ENCODE data around the gene HIPK2. TPM values are rescaled to one million over a fixed set of nuclear protein-coding genes. Genes with fewer than 3 reads are reported as not detected.

HIPK2 gene
- polyA plus RNA-seq, 2 of the 4 experiments (the other 2 are of a cell fraction), result 11.3 to 12.1 TPM

GRCh38 chr7:139703487-139704307 is 74.1 kb downstream of the HIPK2 start:
- Histone ChIP-seq H3K9me3 (no peaks in the 10 kb centered on the region), H3K4me2 (no peak overlapping the region), H3K27ac (peak overlapping the region in 1 of 2 experiments; percentile 48; a peak in 2 of 6 replicates), H3K4me3 (no peak overlapping the region), H3K4me1 (peaks cover 16% of the 10 kb centered on the region; the same call in 2 of the 3 replicates)
- WGBS (ENCODE audit: missing lambda C conversion rate), result 67% methylated on average over 5 of the region's 5 CpGs
- ChIA-PET CTCF (no interaction called here), POLR2A (no interaction called here)
- FAIRE-seq (no peak), DNase-seq (ENCODE audit: low read depth in 1 of 2, low spot score in 1 of 2) (no peak), ATAC-seq (peak in 1 of 2 experiments; percentile 26; a peak in 1 of 6 replicates)
- no peak for TF ChIP-seq HOXA7 (CRISPR knock-in tag; IDR thresholded peaks at IDR 0.05)
- TF ChIP-seq CEBPB (IDR thresholded peaks at IDR 0.05), result no peak

GRCh38 chr7:139702811-139703486 is 74.8 kb downstream of the HIPK2 start:
- H3K4me1 ChIP-seq, result peaks cover 16% of the 10 kb centered on the region; the same call in 2 of the 3 replicates
- ATAC-seq (no peak), DNase-seq (ENCODE audit: low read depth in 1 of 2, low spot score in 1 of 2) (no peak), FAIRE-seq (no peak)
- no peak overlapping the region for H3K4me2 ChIP-seq
- CTCF ChIA-PET, result interaction anchor here (0.6 kb wide), 2 partner anchors 104 to 298 kb away, joined by 3 to 4 read pairs; no protein-coding TSS in a partner anchor
- H3K27ac ChIP-seq, result peak overlapping the region in 1 of 2 experiments; percentile 56; a peak in 4 of 6 replicates
- POLR2A ChIA-PET, result interaction anchor here (1.0 kb wide), 1 partner anchor 65 kb away, joined by 3 read pairs; no protein-coding TSS in a partner anchor
- H3K4me3 ChIP-seq, result no peak overlapping the region
- no peak for TF ChIP-seq RFX5 (IDR thresholded peaks at IDR 0.05)
- TF ChIP-seq MAFK (IDR thresholded peaks at IDR 0.05; ENCODE audit: partially characterized antibody), result no peak
- no peak for TF ChIP-seq RCOR1 (IDR thresholded peaks at IDR 0.05; ENCODE audit: low read depth, low read length)
- TF ChIP-seq HDAC2 (IDR thresholded peaks at IDR 0.05), result no peak
- TF ChIP-seq NR3C1 (IDR thresholded peaks at IDR 0.05), result no peak
- TF ChIP-seq GATA3 (IDR thresholded peaks at IDR 0.05; ENCODE audit: borderline replicate concordance), result no peak
- no peak for TF ChIP-seq HES2 (IDR thresholded peaks at IDR 0.05)
- no peak for TF ChIP-seq CEBPB (IDR thresholded peaks at IDR 0.05)
- no peak for TF ChIP-seq CHD2 (IDR thresholded peaks at IDR 0.05; ENCODE audit: low read length, partially characterized antibody)
- TF ChIP-seq TFCP2L1 (CRISPR knock-in tag; IDR thresholded peaks at IDR 0.05), result no peak
- no peak for TF ChIP-seq CHD4 (IDR thresholded peaks at IDR 0.05; ENCODE audit: borderline replicate concordance)
- no peak for TF ChIP-seq PHF8 (IDR thresholded peaks at IDR 0.05; ENCODE audit: borderline replicate concordance, low read depth)
- no peak for TF ChIP-seq FOSL2 (IDR thresholded peaks at IDR 0.05)
- no peak for TF ChIP-seq FOSL2 (CRISPR knock-in tag; IDR thresholded peaks at IDR 0.05)
- no peak for TF ChIP-seq HEYL (CRISPR knock-in tag; IDR thresholded peaks at IDR 0.05)
- no peak for TF ChIP-seq KDM1A (IDR thresholded peaks at IDR 0.05; ENCODE audit: low read depth)
- TF ChIP-seq MAX (IDR thresholded peaks at IDR 0.05), result no peak
- TF ChIP-seq, protein P1, sequence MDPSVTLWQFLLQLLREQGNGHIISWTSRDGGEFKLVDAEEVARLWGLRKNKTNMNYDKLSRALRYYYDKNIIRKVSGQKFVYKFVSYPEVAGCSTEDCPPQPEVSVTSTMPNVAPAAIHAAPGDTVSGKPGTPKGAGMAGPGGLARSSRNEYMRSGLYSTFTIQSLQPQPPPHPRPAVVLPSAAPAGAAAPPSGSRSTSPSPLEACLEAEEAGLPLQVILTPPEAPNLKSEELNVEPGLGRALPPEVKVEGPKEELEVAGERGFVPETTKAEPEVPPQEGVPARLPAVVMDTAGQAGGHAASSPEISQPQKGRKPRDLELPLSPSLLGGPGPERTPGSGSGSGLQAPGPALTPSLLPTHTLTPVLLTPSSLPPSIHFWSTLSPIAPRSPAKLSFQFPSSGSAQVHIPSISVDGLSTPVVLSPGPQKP (IDR thresholded peaks at IDR 0.05; ENCODE audit: low read depth, low read length), result no peak
- TF ChIP-seq CBX8 (IDR thresholded peaks at IDR 0.05), result no peak
- 72% methylated on average over 10 of the region's 10 CpGs for WGBS (ENCODE audit: missing lambda C conversion rate)
- H3K9me3 ChIP-seq, result no peaks in the 10 kb centered on the region

DNA sequence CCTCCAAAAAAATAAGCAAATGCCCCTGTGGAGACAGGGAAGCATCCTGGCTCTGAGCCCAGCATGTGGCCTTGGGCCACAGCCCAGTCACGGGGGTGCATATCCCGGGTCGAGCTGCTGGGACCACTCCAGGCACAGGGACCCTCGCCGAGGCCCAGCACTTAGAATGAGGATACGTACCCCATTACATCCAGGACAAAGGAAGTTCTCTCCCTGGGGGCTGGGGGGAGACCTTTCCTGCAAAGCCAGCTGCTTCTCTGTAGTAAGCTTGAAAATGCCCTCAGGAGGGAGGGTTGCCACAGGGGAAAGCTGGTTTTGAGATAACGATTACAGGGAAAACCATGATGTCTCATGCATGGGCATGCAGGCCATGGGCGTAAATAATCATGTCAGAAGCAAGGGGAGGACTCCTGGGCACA is 75.5 kb downstream of the HIPK2 start:
- Histone ChIP-seq H3K4me2 (no peak overlapping the region), H3K4me1 (peaks cover 17% of the 10 kb centered on the region; the same call in 2 of the 3 replicates), H3K9me3 (no peaks in the 10 kb centered on the region), H3K4me3 (no peak overlapping the region), H3K27ac (peak overlapping the region in 1 of 2 experiments; percentile 56; a peak in 4 of 6 replicates)
- WGBS (ENCODE audit: missing lambda C conversion rate), result 72% methylated on average over 7 of the region's 8 CpGs
- ChIA-PET POLR2A (interaction anchor here (1.0 to 1.3 kb wide), 2 partner anchors 14 to 66 kb away, joined by 3 read pairs; no protein-coding TSS in a partner anchor), CTCF (interaction anchor here (0.6 kb wide), 2 partner anchors 105 to 299 kb away, joined by 3 to 4 read pairs; no protein-coding TSS in a partner anchor)
- ATAC-seq, result no peak; a peak in 1 of 6 replicates
- no peak for FAIRE-seq
- TF ChIP-seq NR3C1 (IDR thresholded peaks at IDR 0.05) (no peak), HOXB5 (CRISPR knock-in tag; IDR thresholded peaks at IDR 0.05) (no peak), NFE2L2 (conservative IDR thresholded peaks at IDR 0.05; ENCODE audit: low read length) (no peak)
- DNase-seq (ENCODE audit: low read depth in 1 of 2, low spot score in 1 of 2), result no peak

Data from A549 (cell line).